ENCODE data around the gene DPT. TPM values are rescaled to one million over a fixed set of nuclear protein-coding genes. Genes with fewer than 3 reads are reported as not detected.

The DPT gene
- total RNA-seq, 1 donor from 2014 or later: not detected

- no peak for DNase-seq (ENCODE audit: low read depth in 2 of 2)
Observed at GRCh38 chr1:168735974-168736373, 7.0 kb upstream of the DPT start.

DNA sequence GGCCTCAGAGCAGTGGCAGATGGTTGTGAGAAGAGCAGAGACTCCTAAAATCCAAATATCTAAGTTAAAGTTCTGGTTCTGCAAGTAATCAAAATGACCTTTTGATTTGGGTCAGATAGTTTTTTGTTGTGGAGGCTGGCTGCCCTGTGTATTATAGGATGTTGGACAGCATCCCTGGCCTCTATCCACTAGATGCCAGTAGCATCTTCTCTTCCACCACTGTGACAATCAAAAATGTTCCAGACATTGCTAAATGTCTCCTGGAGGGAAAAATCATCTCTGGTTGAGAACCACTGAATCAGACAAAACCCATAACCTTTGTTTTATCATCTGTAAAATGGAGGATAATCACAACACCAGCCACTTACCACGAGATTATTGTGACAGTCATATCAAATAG lies 5.9 kb upstream of the DPT start:
- no peak for DNase-seq (ENCODE audit: low read depth in 2 of 2)

DNA sequence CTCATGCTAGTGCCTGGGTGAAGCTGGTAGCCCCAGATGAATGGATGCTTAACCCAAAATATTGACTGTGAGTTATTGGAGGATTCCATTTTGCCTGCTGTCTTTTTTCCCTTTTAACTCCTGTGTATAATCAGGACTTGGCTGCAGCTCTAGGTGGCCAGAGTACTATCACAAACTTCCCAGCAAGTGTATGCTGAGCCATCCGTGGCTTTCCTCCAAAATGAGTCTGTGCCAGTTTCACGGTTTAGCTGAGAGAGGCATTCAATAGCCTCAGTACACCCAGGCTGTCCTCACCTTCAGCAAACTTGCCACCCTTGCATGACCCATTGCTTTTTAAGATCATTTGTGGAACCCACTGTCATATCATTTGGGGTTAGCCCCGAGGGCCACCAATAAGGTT lies 5.3 kb upstream of the DPT start:
- no peak for DNase-seq (ENCODE audit: low read depth in 2 of 2)

- DNase-seq (ENCODE audit: low read depth in 2 of 2): no peak
Observed at GRCh38 chr1:168733241-168733640, 4.2 kb upstream of the DPT start.

DNA sequence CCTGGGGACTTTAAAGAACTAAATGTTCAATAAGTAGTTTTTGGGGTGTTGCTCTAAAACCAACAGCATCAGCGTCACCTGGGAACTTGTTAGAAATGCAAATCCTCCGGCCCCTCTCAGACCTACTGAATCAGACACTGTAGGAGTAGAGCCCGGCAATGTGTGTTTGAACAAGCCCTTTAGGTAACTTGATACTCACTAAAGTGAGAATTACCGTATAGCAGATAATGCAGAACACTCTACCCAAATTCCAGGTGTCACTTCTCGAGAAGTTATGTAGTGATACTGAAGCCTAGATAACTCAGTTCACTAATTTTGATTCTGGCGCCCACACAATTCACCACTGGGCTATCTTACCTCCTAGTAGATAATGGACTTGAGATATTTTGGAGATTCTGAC lies 3.7 kb upstream of the DPT start:
- DNase-seq (ENCODE audit: low read depth in 2 of 2): no peak

DNA sequence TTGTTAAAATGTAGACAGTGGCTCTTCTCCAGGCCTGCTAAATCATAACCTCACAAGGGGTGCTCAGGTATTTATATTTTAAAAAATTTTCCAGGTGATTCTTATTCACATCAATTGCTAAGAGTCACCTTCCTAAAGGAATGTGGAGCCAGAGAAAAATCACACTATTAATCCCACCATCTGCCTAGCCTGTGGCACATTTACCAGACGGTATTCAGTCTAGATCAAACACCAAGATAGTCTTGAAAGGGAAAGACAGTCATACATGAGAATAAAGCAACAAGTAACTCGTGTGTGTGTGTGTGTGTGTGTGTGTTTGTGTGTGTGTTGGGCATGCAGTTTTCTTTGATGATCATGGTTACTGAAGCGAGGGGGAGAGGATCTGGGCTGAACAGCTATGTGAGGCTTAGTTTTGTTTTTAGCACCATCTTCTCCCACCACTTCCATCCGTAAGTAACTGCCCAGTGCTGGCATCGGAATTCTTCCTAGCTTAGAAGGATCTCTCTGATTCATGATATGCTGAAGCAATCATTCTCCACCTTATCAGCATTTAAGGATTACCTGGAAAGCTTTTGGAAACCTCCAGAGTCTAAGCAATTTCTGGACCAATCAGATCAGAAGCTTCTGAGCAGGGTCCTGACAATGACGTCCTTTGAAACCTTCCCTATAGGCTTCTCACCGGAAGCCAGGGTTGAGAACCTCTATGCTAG lies 2.4 kb upstream of the DPT start:
- no peak for DNase-seq (ENCODE audit: low read depth in 2 of 2)

GRCh38 chr1:168729405-168729802 lies 398 bp upstream of the DPT start:
- no peak for DNase-seq (ENCODE audit: low read depth in 2 of 2)

DNA sequence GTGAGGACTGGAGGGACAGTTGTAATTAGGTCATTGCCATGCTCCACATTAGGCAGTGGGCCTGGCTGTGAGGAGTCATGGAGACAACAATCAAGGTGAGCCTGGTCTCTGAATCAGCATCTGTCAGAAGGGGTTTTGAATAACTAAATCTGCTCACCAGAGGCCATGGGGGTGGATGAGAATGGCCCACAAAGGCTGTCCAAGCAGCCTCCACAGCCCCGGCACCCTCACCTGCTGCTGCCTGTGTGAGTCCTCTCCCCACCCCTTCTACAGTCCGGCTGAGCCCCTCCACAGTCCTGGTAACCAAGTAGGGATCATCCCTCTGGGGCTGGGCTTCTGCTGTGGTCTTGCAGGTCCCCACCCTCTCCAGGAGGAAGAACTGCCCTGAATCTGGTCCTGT lies 2.3 kb downstream of the DPT start:
- no peak for DNase-seq (ENCODE audit: low read depth in 2 of 2)

- no peak for DNase-seq (ENCODE audit: low read depth in 2 of 2)
Observed at GRCh38 chr1:168726281-168726680, 2.7 kb downstream of the DPT start.

- no peak for DNase-seq (ENCODE audit: low read depth in 2 of 2)
Observed at GRCh38 chr1:168725831-168726230, 3.2 kb downstream of the DPT start.

- no peak for DNase-seq (ENCODE audit: low read depth in 2 of 2)
Observed at GRCh38 chr1:168725060-168725459, 3.9 kb downstream of the DPT start.

DNA sequence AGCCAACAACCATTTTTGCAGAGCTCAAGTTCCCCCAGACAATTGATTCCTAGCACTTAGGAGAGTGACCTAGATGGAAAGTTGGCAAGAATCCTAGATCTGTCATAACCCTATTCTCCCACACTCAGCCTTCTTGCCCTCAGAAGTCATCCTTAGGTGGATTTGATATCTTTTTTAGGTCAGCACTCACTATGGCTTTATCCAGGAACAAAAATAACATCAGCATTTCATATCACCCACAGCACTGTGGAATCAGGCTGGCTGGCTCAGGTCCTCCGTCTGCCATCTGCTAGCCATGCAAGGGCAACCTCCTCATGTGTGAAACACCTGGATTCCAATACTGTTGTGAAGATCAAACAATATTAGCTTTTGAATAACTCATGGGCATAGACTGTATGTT lies 6.0 kb downstream of the DPT start:
- no peak for DNase-seq (ENCODE audit: low read depth in 2 of 2)

- DNase-seq (ENCODE audit: low read depth in 2 of 2): no peak
Observed at GRCh38 chr1:168720839-168721238, 8.2 kb downstream of the DPT start.

DNA sequence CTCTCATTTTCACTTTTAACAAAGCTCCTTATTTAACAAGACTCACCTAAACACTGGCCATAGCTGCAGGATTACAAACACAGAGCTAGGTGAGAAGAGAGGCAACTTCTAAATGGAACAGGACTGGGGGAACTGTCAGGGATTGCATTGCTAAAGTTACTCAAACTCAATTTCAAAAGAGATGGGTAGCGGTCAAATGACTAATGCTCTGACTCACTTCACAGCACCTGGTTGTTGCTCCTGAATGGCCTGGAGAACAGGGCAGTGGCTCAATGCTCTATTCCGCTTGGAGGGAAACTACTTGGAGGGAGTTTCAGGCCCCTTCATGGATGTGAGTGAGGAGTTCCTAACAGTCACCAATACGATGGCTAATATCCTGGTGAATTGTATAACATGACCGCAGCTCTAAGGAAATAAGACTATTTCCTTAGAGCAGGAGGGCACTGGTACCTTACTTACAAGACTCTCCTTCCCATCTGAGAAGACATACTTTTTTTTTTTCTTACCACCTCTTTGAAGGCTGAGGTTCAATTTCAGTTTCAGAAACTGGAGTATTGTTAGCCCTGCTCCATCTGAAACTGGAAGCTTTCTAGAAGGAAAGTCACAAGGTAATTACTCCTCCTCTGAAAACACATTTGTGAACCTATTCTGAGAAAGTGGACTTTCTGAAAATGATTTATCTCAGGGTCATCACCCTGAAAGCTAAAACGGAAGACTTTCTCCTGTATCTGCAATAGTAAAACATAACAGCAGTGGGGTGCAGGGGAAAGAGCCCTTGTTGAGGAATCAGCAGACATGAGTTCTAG lies 9.5 kb downstream of the DPT start:
- DNase-seq (ENCODE audit: low read depth in 2 of 2): no peak

GRCh38 chr1:168717906-168718891 lies 10.8 kb downstream of the DPT start:
- DNase-seq (ENCODE audit: low read depth in 2 of 2): no peak

GRCh38 chr1:168714012-168714411 lies 15.0 kb downstream of the DPT start:
- DNase-seq (ENCODE audit: low read depth in 2 of 2): no peak

GRCh38 chr1:168709405-168710363 lies 19.3 kb downstream of the DPT start:
- DNase-seq (ENCODE audit: low read depth in 2 of 2): no peak

DNA sequence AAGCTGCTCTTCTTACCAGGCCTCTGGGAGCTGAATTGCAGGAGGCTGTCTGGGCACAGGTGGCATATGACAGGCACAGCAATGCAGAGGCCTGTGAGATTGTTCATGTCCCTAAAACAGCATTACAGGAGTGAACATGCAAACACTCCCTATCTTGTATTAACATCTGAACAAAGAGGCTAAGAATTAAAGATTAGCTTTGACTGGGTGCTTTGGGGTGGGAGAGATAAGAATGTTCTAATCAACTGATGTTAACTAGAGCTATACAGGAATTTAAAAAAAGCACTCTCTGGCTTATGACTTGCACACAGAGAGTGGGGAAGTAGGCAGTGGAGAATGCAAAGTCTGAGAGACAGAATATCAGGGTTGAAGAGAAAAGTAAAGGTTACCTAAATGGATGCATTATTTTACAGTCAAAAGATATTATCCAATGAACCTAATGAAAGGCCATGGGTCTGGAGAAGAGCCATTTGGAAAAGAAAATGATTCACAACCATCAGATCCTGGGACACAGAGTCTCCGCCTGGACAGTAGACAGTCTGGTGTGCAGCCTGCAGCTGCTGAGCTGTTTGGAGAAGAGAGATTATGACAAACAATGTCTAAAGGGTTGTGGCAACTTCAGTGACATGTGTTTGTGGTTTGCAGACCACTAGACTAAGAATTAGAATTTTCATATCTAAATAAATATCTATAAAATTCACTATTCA lies 20.2 kb downstream of the DPT start:
- DNase-seq (ENCODE audit: low read depth in 2 of 2): no peak

DNA sequence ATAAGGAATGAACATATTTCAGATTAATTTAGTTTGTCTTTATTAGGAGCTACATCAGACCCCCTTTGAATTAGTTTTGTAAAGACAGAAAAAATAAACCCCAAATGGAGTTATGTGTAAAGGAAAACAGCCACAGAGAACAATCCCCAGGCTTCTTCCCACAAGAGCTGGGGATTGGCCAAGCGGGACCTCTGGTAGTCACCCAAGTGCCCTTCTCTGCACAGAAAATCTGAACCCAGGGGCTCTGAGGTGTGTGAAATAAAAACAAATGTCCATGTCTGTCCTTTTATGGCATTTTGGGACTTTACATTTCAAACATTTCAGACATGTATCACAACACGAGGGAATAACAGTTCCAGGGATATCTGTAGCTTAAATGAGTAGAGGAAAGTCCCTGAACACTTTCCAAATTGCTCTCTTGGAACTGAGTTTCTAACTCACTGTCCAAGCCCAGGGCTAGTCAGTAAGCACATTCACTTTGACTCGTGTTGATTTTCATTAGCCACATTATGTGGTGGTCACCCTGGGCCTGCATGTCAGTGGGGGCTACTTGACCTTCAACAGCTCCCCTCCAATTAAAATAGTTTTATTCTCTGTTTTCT lies 22.5 kb downstream of the DPT start:
- DNase-seq (ENCODE audit: low read depth in 2 of 2): no peak
